Measurements from ENCODE around the gene ZNRF2. TPM values are rescaled to one million over a fixed set of nuclear protein-coding genes. Genes with fewer than 3 reads are reported as not detected.
A peak's percentile ranks its signal among the peaks of the same experiment; 100 is the strongest.

ZNRF2 gene
- total and polyA plus RNA-seq, 4 donors: 4.8 to 21.1 (median 11.2) TPM

GRCh38 chr7:30247541-30248401 lies 36.6 kb upstream of the ZNRF2 start:
- Histone ChIP-seq H3K36me3 (ENCODE audit: control insufficient read depth in 1 of 2, insufficient read depth in 2 of 2, low read length in 1 of 2) (no peaks in the 10 kb centered on the region), H3K4me3 (ENCODE audit: low read length in 2 of 2) (no peak overlapping the region), H3K4me1 (ENCODE audit: control insufficient read depth in 1 of 2, insufficient read depth in 2 of 2, low read length in 2 of 2) (no peaks in the 10 kb centered on the region), H3K27ac (ENCODE audit: low read depth in 1 of 2, low read length in 2 of 2) (no peak overlapping the region), H3K9me3 (ENCODE audit: control insufficient read depth, low read length) (no peaks in the 10 kb centered on the region), H3K27me3 (ENCODE audit: control insufficient read depth in 1 of 2, insufficient read depth in 2 of 2, low read length in 1 of 2) (no peaks in the 10 kb centered on the region)
- WGBS, 2 donors: 90 to 93% methylated on average over 6 of the region's 6 CpGs
- no peak for ATAC-seq (ENCODE audit: low FRiP score)
- intact Hi-C loops (cut with DNase I): loop anchor here in 1 of 2 donors (10.0 kb wide), 1 partner anchor 53 kb away; no protein-coding TSS in a partner anchor
- DNase-seq: no peak

GRCh38 chr7:30249316-30249715 lies 35.1 kb upstream of the ZNRF2 start:
- Histone ChIP-seq H3K9me3 (ENCODE audit: control insufficient read depth, low read length) (no peaks in the 10 kb centered on the region), H3K4me3 (ENCODE audit: low read length in 2 of 2) (no peak overlapping the region), H3K36me3 (ENCODE audit: control insufficient read depth in 1 of 2, insufficient read depth in 2 of 2, low read length in 1 of 2) (no peaks in the 10 kb centered on the region), H3K27me3 (ENCODE audit: control insufficient read depth in 1 of 2, insufficient read depth in 2 of 2, low read length in 1 of 2) (no peaks in the 10 kb centered on the region), H3K4me1 (ENCODE audit: control insufficient read depth in 1 of 2, insufficient read depth in 2 of 2, low read length in 2 of 2) (peaks cover 0 to 3% of the 10 kb centered on the region in 2 donors), H3K27ac (ENCODE audit: low read depth in 1 of 2, low read length in 2 of 2) (no peak overlapping the region)
- intact Hi-C loops (cut with DNase I): loop anchor here in 1 of 2 donors (10.0 kb wide), 1 partner anchor 55 kb away; no protein-coding TSS in a partner anchor
- 91 to 94% methylated on average over 2 of the region's 2 CpGs for WGBS, 2 donors
- ATAC-seq (ENCODE audit: low FRiP score) (no peak), DNase-seq (no peak)

- no peak for ATAC-seq (ENCODE audit: low FRiP score)
- Histone ChIP-seq H3K4me3 (ENCODE audit: low read length in 2 of 2) (no peak overlapping the region), H3K36me3 (ENCODE audit: control insufficient read depth in 1 of 2, insufficient read depth in 2 of 2, low read length in 1 of 2) (no peaks in the 10 kb centered on the region), H3K4me1 (ENCODE audit: control insufficient read depth in 1 of 2, insufficient read depth in 2 of 2, low read length in 2 of 2) (peaks cover 0 to 3% of the 10 kb centered on the region in 2 donors), H3K9me3 (ENCODE audit: control insufficient read depth, low read length) (no peaks in the 10 kb centered on the region), H3K27ac (ENCODE audit: low read depth in 1 of 2, low read length in 2 of 2) (no peak overlapping the region), H3K27me3 (ENCODE audit: control insufficient read depth in 1 of 2, insufficient read depth in 2 of 2, low read length in 1 of 2) (no peaks in the 10 kb centered on the region)
- intact Hi-C loops (cut with DNase I): loop anchor here in 1 of 2 donors (10.0 kb wide), 1 partner anchor 55 kb away; no protein-coding TSS in a partner anchor
- DNase-seq: no peak
- WGBS, 2 donors: 88 to 93% methylated on average over 2 of the region's 2 CpGs
Measured at GRCh38 chr7:30249986-30250774, 34.2 kb upstream of the ZNRF2 start.

GRCh38 chr7:30251708-30252329 lies 32.6 kb upstream of the ZNRF2 start:
- no peak for DNase-seq
- Histone ChIP-seq H3K36me3 (ENCODE audit: control insufficient read depth in 1 of 2, insufficient read depth in 2 of 2, low read length in 1 of 2) (no peaks in the 10 kb centered on the region), H3K4me1 (ENCODE audit: control insufficient read depth in 1 of 2, insufficient read depth in 2 of 2, low read length in 2 of 2) (peaks cover 0 to 3% of the 10 kb centered on the region in 2 donors), H3K4me3 (ENCODE audit: low read length in 2 of 2) (no peak overlapping the region), H3K27ac (ENCODE audit: low read depth in 1 of 2, low read length in 2 of 2) (no peak overlapping the region), H3K27me3 (ENCODE audit: control insufficient read depth in 1 of 2, insufficient read depth in 2 of 2, low read length in 1 of 2) (no peaks in the 10 kb centered on the region), H3K9me3 (ENCODE audit: control insufficient read depth, low read length) (no peaks in the 10 kb centered on the region)
- intact Hi-C loops (cut with DNase I): no loop called here
- 93 to 94% methylated on average over 7 of the region's 7 CpGs for WGBS, 2 donors
- ATAC-seq (ENCODE audit: low FRiP score): no peak

- no peaks in the 10 kb centered on the region for H3K27me3 ChIP-seq (ENCODE audit: control insufficient read depth in 1 of 2, insufficient read depth in 2 of 2, low read length in 1 of 2)
- ATAC-seq (ENCODE audit: low FRiP score): peak; percentile 42
- DNase-seq: peak; percentile 78 to 87
- no peaks in the 10 kb centered on the region for H3K9me3 ChIP-seq (ENCODE audit: control insufficient read depth, low read length)
- H3K36me3 ChIP-seq (ENCODE audit: control insufficient read depth in 1 of 2, insufficient read depth in 2 of 2, low read length in 1 of 2): no peaks in the 10 kb centered on the region
- intact Hi-C loops (cut with DNase I): no loop called here
- H3K27ac ChIP-seq (ENCODE audit: low read depth in 1 of 2, low read length in 2 of 2): no peak overlapping the region
- no peak overlapping the region for H3K4me3 ChIP-seq (ENCODE audit: low read length in 2 of 2)
- peaks cover 0 to 3% of the 10 kb centered on the region in 2 donors for H3K4me1 ChIP-seq (ENCODE audit: control insufficient read depth in 1 of 2, insufficient read depth in 2 of 2, low read length in 2 of 2)
- WGBS, 2 donors: 50 to 52% methylated on average over 7 of the region's 7 CpGs
Measured at GRCh38 chr7:30252885-30253795, 31.3 kb upstream of the ZNRF2 start.

GRCh38 chr7:30253796-30254165 lies 30.6 kb upstream of the ZNRF2 start:
- Histone ChIP-seq H3K27ac (ENCODE audit: low read depth in 1 of 2, low read length in 2 of 2) (no peak overlapping the region), H3K4me3 (ENCODE audit: low read length in 2 of 2) (no peak overlapping the region), H3K36me3 (ENCODE audit: control insufficient read depth in 1 of 2, insufficient read depth in 2 of 2, low read length in 1 of 2) (no peaks in the 10 kb centered on the region), H3K4me1 (ENCODE audit: control insufficient read depth in 1 of 2, insufficient read depth in 2 of 2, low read length in 2 of 2) (peaks cover 0 to 3% of the 10 kb centered on the region in 2 donors), H3K27me3 (ENCODE audit: control insufficient read depth in 1 of 2, insufficient read depth in 2 of 2, low read length in 1 of 2) (no peaks in the 10 kb centered on the region), H3K9me3 (ENCODE audit: control insufficient read depth, low read length) (no peaks in the 10 kb centered on the region)
- DNase-seq (no peak), ATAC-seq (ENCODE audit: low FRiP score) (no peak)
- 72 to 80% methylated on average over 3 of the region's 3 CpGs for WGBS, 2 donors
- intact Hi-C loops (cut with DNase I): no loop called here

- ATAC-seq (ENCODE audit: low FRiP score) (no peak), DNase-seq (no peak)
- H3K36me3 ChIP-seq (ENCODE audit: control insufficient read depth in 1 of 2, insufficient read depth in 2 of 2, low read length in 1 of 2): no peaks in the 10 kb centered on the region
- no peaks in the 10 kb centered on the region for H3K27me3 ChIP-seq (ENCODE audit: control insufficient read depth in 1 of 2, insufficient read depth in 2 of 2, low read length in 1 of 2)
- H3K4me1 ChIP-seq (ENCODE audit: control insufficient read depth in 1 of 2, insufficient read depth in 2 of 2, low read length in 2 of 2): peaks cover 0 to 3% of the 10 kb centered on the region in 2 donors
- 75 to 79% methylated on average over 5 of the region's 5 CpGs for WGBS, 2 donors
- H3K4me3 ChIP-seq (ENCODE audit: low read length in 2 of 2): no peak overlapping the region
- no peaks in the 10 kb centered on the region for H3K9me3 ChIP-seq (ENCODE audit: control insufficient read depth, low read length)
- no peak overlapping the region for H3K27ac ChIP-seq (ENCODE audit: low read depth in 1 of 2, low read length in 2 of 2)
- intact Hi-C loops (cut with DNase I): no loop called here
Measured at GRCh38 chr7:30254248-30254647, 30.1 kb upstream of the ZNRF2 start.

GRCh38 chr7:30254717-30255063 lies 29.7 kb upstream of the ZNRF2 start:
- intact Hi-C loops (cut with DNase I): no loop called here
- Histone ChIP-seq H3K9me3 (ENCODE audit: control insufficient read depth, low read length) (no peaks in the 10 kb centered on the region), H3K27ac (ENCODE audit: low read depth in 1 of 2, low read length in 2 of 2) (no peak overlapping the region), H3K36me3 (ENCODE audit: control insufficient read depth in 1 of 2, insufficient read depth in 2 of 2, low read length in 1 of 2) (no peaks in the 10 kb centered on the region), H3K4me1 (ENCODE audit: control insufficient read depth in 1 of 2, insufficient read depth in 2 of 2, low read length in 2 of 2) (peaks cover 0 to 3% of the 10 kb centered on the region in 2 donors), H3K27me3 (ENCODE audit: control insufficient read depth in 1 of 2, insufficient read depth in 2 of 2, low read length in 1 of 2) (no peaks in the 10 kb centered on the region), H3K4me3 (ENCODE audit: low read length in 2 of 2) (no peak overlapping the region)
- 85 to 88% methylated on average over 4 of the region's 4 CpGs for WGBS, 2 donors
- DNase-seq (no peak), ATAC-seq (ENCODE audit: low FRiP score) (no peak)
